ENCODE results near the gene CTIF. TPM values are rescaled to one million over a fixed set of nuclear protein-coding genes. Genes with fewer than 3 reads are reported as not detected.

CTIF gene
- total and polyA plus RNA-seq, 2 donors: 1.7 to 11.3 TPM

DNA sequence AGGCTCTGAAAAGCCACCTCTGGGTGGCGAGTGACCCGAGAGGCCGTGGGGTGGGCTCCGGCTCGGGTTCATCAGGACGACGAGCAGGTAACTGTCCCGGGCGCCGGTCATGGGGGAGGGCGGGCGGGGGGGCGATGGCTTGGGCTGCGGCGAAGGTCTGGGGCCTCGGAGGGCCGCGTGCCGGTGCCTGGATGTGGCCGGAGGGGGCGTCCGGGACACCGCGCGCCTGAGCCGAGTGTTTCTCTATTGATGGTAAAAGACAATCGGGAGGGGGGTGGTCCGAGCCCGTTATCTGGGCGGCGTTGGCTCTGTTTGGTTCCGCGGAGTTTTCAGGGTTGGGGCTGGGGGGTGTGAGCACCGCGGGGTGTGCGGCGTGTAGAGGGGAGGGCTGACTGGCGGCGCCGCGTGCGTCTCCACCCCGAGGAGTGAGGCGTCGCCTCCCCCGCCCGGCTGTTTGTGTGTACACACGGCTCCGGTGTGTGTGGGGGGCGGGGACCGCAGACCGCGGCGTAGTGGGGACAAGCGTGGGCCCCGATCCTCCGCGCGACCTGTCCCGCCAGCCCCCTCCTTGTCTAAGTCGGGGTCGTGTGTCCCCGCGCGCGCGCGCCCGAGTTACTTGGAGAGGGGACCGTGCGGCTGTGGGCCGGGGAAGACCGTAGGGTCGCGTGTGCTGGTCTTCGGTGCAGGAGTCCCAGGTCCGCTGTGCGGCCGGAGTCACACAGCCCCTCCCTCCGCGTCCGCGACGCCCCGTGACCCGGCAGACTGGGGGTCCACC, 1.6 kb downstream of the CTIF start:
- Histone ChIP-seq H3K27ac (ENCODE audit: low read depth in 1 of 2, low read length in 1 of 2) (peak overlapping the region in 1 of 2 donors; percentile 69), H3K9me3 (ENCODE audit: control insufficient read depth in 2 of 2, insufficient read depth in 1 of 2, low read length in 1 of 2) (no peaks in the 10 kb centered on the region), H3K36me3 (ENCODE audit: control insufficient read depth in 2 of 2, insufficient read depth in 2 of 2, low read length in 1 of 2) (no peaks in the 10 kb centered on the region), H3K4me3 (ENCODE audit: low read length in 2 of 2) (peak overlapping the region; percentile 59 to 75), H3K27me3 (ENCODE audit: control insufficient read depth in 2 of 2, insufficient read depth in 1 of 2, low read length in 1 of 2) (peaks cover 36 to 55% of the 10 kb centered on the region in 2 donors), H3K4me1 (ENCODE audit: control insufficient read depth in 2 of 2, insufficient read depth in 2 of 2, low read length in 2 of 2) (peaks cover 6 to 25% of the 10 kb centered on the region in 2 donors)
- WGBS: under 1% methylated on average over 86 of the region's 86 CpGs
- peak in 2 of 9 donors; percentile 31 to 52 for DNase-seq (ENCODE audit: low read depth in 6 of 9, low spot score in 9 of 9)

DNA sequence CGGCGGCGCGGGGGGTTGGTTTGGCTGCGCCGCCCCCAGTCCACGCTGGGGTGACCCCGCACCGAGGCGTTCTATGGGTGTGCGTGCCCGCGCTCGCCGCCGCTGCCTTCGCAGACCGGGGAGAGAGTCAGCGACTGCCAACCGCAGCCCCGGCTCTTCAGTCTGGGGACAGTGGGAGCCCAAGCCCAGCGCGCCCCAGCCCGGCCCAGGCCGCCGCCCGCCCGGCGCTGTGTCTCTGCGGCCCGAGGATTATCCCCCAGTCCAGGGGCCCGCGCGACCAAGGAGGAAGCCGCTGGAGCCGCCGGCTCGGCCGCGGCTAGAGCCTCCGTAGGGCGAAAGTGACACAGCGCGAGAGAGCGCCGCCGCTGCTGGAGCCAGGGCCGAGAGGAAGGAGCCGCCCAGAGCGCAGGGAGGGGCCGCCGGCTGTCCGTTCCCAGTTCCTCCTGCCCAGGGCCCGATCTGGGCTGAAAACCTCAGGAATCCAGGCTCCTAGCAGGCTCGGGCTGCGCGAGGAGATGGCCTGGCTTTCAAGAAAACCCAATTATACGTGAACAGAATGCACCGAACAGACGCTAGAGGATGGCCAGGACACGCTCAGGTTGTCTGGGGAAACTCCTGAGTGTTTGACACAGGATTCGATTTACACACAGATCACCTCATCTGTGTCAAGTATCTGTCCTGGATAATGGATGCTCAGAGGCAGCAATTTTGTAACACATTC, 2.4 kb downstream of the CTIF start:
- H3K9me3 ChIP-seq (ENCODE audit: control insufficient read depth in 2 of 2, insufficient read depth in 1 of 2, low read length in 1 of 2): no peaks in the 10 kb centered on the region
- peaks cover 6 to 32% of the 10 kb centered on the region in 2 donors for H3K4me1 ChIP-seq (ENCODE audit: control insufficient read depth in 2 of 2, insufficient read depth in 2 of 2, low read length in 2 of 2)
- peak overlapping the region; percentile 42 to 75 for H3K4me3 ChIP-seq (ENCODE audit: low read length in 2 of 2)
- peaks cover 36 to 59% of the 10 kb centered on the region in 2 donors for H3K27me3 ChIP-seq (ENCODE audit: control insufficient read depth in 2 of 2, insufficient read depth in 1 of 2, low read length in 1 of 2)
- peak overlapping the region in 1 of 2 donors; percentile 69 for H3K27ac ChIP-seq (ENCODE audit: low read depth in 1 of 2, low read length in 1 of 2)
- peak in 1 of 9 donors; percentile 32 for DNase-seq (ENCODE audit: low read depth in 6 of 9, low spot score in 9 of 9)
- WGBS: 6% methylated on average over 62 of the region's 62 CpGs
- no peaks in the 10 kb centered on the region for H3K36me3 ChIP-seq (ENCODE audit: control insufficient read depth in 2 of 2, insufficient read depth in 2 of 2, low read length in 1 of 2)

DNA sequence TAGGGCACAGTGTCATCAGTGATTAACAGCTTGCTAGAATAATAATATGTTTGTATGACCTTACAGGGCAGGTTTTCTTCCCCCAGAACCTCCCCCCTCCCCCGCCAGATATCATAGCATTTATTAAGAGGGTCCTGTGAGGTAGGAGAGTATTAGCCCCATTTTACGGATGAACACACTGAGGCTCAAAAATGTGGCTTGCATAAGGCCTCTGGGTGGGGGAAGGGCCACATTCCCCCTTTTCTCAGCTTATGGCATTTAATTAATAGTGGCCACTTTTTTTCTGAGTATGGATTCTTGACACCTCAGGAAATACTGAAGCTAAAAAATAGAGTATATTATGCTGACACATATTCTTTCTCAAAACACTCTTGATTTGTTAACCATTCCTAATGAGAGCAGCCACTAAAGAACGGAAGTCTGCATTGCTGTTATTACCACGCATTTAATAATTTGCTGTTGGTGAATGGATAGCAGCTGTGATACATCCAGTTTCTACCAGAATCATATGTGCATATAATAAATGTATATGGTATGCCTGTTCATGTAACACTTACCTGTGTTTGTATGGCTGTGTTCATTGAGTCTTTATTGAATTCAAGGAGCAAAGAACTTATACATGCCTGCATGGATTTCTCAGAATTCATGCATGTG, 3.0 kb downstream of the CTIF start:
- H3K36me3 ChIP-seq (ENCODE audit: control insufficient read depth in 2 of 2, insufficient read depth in 2 of 2, low read length in 1 of 2): no peaks in the 10 kb centered on the region
- H3K27ac ChIP-seq (ENCODE audit: low read depth in 1 of 2, low read length in 1 of 2): no peak overlapping the region
- H3K4me3 ChIP-seq (ENCODE audit: low read length in 2 of 2): no peak overlapping the region
- peaks cover 6 to 32% of the 10 kb centered on the region in 2 donors for H3K4me1 ChIP-seq (ENCODE audit: control insufficient read depth in 2 of 2, insufficient read depth in 2 of 2, low read length in 2 of 2)
- H3K9me3 ChIP-seq (ENCODE audit: control insufficient read depth in 2 of 2, insufficient read depth in 1 of 2, low read length in 1 of 2): no peaks in the 10 kb centered on the region
- peaks cover 36 to 59% of the 10 kb centered on the region in 2 donors for H3K27me3 ChIP-seq (ENCODE audit: control insufficient read depth in 2 of 2, insufficient read depth in 1 of 2, low read length in 1 of 2)
- DNase-seq (ENCODE audit: low read depth in 6 of 9, low spot score in 9 of 9): no peak
- WGBS: 97% methylated on average over 4 of the region's 4 CpGs

DNA sequence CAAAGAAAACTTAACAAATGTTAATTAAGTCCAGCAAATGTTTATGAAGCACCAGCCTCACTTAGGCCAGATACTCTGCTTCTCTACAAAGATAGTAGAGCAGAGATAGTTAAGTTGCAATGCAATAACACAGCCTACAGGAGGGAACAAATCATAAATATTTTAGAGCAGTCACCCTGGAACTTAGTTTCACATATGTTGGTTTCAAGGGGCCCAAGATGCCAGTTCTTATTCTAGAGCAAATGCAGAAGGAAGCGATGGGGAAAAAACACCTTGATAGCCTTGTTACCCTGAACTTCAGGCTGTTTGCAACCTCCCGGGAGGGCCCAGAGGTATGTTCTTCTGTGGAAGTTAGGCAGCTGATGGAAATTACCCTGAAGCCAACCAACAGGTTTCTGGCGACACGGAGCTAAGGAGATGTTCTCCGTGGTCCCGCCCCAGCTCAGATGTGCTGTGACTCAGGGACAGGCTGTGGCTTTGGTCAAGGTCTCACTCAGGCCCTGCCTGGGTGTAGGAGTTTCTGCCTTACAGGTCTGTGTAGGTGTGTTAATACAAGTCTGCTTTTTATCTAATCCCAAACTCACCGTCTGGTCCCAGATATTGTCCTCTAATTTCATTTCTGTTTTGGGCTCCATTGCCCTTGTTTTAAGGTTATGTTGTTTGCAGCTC, 3.8 kb downstream of the CTIF start:
- Histone ChIP-seq H3K36me3 (ENCODE audit: control insufficient read depth in 2 of 2, insufficient read depth in 2 of 2, low read length in 1 of 2) (no peaks in the 10 kb centered on the region), H3K27ac (ENCODE audit: low read depth in 1 of 2, low read length in 1 of 2) (no peak overlapping the region), H3K4me1 (ENCODE audit: control insufficient read depth in 2 of 2, insufficient read depth in 2 of 2, low read length in 2 of 2) (peaks cover 6 to 36% of the 10 kb centered on the region in 2 donors), H3K27me3 (ENCODE audit: control insufficient read depth in 2 of 2, insufficient read depth in 1 of 2, low read length in 1 of 2) (peaks cover 36 to 59% of the 10 kb centered on the region in 2 donors), H3K4me3 (ENCODE audit: low read length in 2 of 2) (no peak overlapping the region), H3K9me3 (ENCODE audit: control insufficient read depth in 2 of 2, insufficient read depth in 1 of 2, low read length in 1 of 2) (no peaks in the 10 kb centered on the region)
- no peak for DNase-seq (ENCODE audit: low read depth in 6 of 9, low spot score in 9 of 9)
- WGBS: 94% methylated on average over 7 of the region's 7 CpGs

DNA sequence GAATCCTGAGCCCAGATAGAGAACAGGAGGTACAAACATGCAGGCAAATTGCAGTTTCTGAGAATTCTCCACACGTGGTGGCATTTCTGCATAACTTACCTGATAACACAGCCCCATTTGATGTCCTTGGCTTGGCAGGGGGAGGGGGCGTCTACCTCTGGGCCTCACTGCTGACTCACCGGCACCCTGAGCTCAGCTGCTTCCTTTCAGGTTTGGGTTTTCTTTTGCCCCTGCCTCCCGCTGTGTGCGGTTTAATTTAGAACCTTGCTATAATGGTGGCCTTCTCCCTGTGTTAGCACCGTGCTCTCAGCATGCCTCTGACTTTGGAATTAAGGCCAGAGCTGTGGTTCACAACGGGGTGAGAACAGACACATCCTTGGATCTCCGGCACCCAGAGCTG, 4.4 kb downstream of the CTIF start:
- 24% methylated on average over 8 of the region's 8 CpGs for WGBS
- H3K27ac ChIP-seq (ENCODE audit: low read depth in 1 of 2, low read length in 1 of 2): no peak overlapping the region
- peaks cover 6 to 41% of the 10 kb centered on the region in 2 donors for H3K4me1 ChIP-seq (ENCODE audit: control insufficient read depth in 2 of 2, insufficient read depth in 2 of 2, low read length in 2 of 2)
- no peak overlapping the region for H3K4me3 ChIP-seq (ENCODE audit: low read length in 2 of 2)
- DNase-seq (ENCODE audit: low read depth in 6 of 9, low spot score in 9 of 9): peak in 1 of 9 donors; percentile 45
- H3K36me3 ChIP-seq (ENCODE audit: control insufficient read depth in 2 of 2, insufficient read depth in 2 of 2, low read length in 1 of 2): no peaks in the 10 kb centered on the region
- H3K9me3 ChIP-seq (ENCODE audit: control insufficient read depth in 2 of 2, insufficient read depth in 1 of 2, low read length in 1 of 2): no peaks in the 10 kb centered on the region
- H3K27me3 ChIP-seq (ENCODE audit: control insufficient read depth in 2 of 2, insufficient read depth in 1 of 2, low read length in 1 of 2): peaks cover 36 to 59% of the 10 kb centered on the region in 2 donors

DNA sequence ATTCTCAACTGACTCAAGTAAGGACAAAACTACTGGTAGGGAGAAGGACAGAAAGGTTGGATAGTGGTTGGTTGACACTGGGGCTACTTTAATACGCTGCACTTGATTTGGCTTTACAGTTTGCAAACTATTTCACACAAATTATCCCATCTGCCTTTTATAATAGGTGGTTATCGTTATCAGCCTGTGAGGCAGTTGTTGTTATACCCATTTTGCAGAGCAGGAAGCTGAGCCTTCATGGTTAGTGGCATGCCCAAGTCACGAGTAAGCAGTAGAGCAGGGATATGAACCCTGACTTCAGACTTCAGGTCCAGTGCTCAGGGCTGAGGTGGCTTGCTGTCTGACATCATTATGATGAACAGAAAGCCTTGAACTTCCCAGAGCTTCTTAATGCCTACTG, 5.3 kb downstream of the CTIF start:
- H3K27ac ChIP-seq (ENCODE audit: low read depth in 1 of 2, low read length in 1 of 2): no peak overlapping the region
- peaks cover 6 to 45% of the 10 kb centered on the region in 2 donors for H3K4me1 ChIP-seq (ENCODE audit: control insufficient read depth in 2 of 2, insufficient read depth in 2 of 2, low read length in 2 of 2)
- 97% methylated on average over 3 of the region's 3 CpGs for WGBS
- no peak for DNase-seq (ENCODE audit: low read depth in 6 of 9, low spot score in 9 of 9)
- H3K9me3 ChIP-seq (ENCODE audit: control insufficient read depth in 2 of 2, insufficient read depth in 1 of 2, low read length in 1 of 2): no peaks in the 10 kb centered on the region
- H3K36me3 ChIP-seq (ENCODE audit: control insufficient read depth in 2 of 2, insufficient read depth in 2 of 2, low read length in 1 of 2): no peaks in the 10 kb centered on the region
- H3K4me3 ChIP-seq (ENCODE audit: low read length in 2 of 2): no peak overlapping the region
- H3K27me3 ChIP-seq (ENCODE audit: control insufficient read depth in 2 of 2, insufficient read depth in 1 of 2, low read length in 1 of 2): peaks cover 36 to 53% of the 10 kb centered on the region in 2 donors

DNA sequence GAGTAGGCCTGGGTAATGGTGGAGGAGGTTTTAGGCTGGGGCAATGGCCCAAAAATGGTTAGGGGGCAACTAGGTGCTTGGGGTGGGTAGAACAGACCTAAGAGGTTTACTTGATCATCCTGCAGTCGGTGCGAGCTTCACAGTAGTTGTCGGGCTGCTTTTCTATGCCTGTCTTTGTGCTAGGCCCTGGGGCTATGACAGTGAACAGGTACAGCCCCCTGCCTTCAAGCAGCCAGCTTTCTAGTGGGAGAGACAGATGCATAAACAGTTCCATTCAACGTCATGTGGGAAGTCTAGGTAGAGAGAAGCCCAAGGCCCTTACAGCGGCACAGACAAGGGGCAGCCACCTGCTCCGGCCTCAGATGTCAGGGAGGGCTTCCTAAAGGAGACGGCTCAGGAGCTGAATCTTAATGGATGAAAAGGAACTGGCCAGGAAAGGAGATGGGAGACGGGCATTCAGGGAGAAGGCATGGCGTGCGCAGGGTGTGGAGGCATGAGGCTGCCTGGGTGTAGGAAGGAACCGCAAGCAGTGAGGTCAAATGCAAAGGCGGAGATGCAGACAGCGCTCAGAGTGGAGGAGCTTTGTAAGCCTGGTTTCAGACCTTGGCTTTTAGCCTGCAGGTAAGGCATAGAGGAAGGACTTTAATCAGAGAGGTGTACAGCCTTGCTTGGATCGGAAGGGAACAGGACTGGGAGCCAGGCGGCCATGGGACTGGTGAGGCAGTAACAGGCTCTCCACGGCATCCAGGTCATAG, 6.0 kb downstream of the CTIF start:
- H3K4me1 ChIP-seq (ENCODE audit: control insufficient read depth in 2 of 2, insufficient read depth in 2 of 2, low read length in 2 of 2): peaks cover 6 to 40% of the 10 kb centered on the region in 2 donors
- no peak overlapping the region for H3K4me3 ChIP-seq (ENCODE audit: low read length in 2 of 2)
- no peaks in the 10 kb centered on the region for H3K36me3 ChIP-seq (ENCODE audit: control insufficient read depth in 2 of 2, insufficient read depth in 2 of 2, low read length in 1 of 2)
- DNase-seq (ENCODE audit: low read depth in 6 of 9, low spot score in 9 of 9): no peak
- 96% methylated on average over 16 of the region's 16 CpGs for WGBS
- no peak overlapping the region for H3K27ac ChIP-seq (ENCODE audit: low read depth in 1 of 2, low read length in 1 of 2)
- H3K27me3 ChIP-seq (ENCODE audit: control insufficient read depth in 2 of 2, insufficient read depth in 1 of 2, low read length in 1 of 2): peaks cover 29 to 46% of the 10 kb centered on the region in 2 donors
- no peaks in the 10 kb centered on the region for H3K9me3 ChIP-seq (ENCODE audit: control insufficient read depth in 2 of 2, insufficient read depth in 1 of 2, low read length in 1 of 2)

DNA sequence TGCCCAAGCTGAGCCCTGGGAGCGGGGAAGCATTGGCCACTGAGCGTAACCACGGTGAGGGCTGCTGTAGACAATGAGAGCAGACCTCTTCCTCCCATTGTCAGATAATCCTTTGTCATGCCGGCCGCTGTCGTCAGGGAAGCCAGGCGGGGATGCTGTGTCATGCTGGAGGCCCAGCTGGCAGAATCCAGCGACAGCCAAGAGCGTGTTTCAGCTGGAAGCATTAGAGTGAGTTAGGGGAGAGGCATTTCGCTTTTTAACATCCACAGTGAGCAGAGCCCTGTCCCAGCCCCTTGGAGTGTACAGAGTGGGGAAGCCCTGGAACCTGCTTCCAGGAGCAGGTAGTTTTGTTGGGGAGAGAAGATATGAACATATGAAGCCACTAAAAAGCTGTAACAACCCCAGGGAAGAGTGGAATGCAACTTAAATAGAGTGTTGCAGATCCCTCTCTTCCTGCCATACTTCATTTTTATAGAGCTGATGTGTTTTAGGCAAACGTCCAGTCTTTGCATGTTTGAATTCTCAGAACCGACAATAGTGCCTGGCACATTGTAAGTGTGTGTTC, 7.0 kb downstream of the CTIF start:
- Histone ChIP-seq H3K27me3 (ENCODE audit: control insufficient read depth in 2 of 2, insufficient read depth in 1 of 2, low read length in 1 of 2) (peaks cover 19 to 36% of the 10 kb centered on the region in 2 donors), H3K4me3 (ENCODE audit: low read length in 2 of 2) (no peak overlapping the region), H3K9me3 (ENCODE audit: control insufficient read depth in 2 of 2, insufficient read depth in 1 of 2, low read length in 1 of 2) (no peaks in the 10 kb centered on the region), H3K27ac (ENCODE audit: low read depth in 1 of 2, low read length in 1 of 2) (peak overlapping the region; percentile 2 to 62), H3K36me3 (ENCODE audit: control insufficient read depth in 2 of 2, insufficient read depth in 2 of 2, low read length in 1 of 2) (no peaks in the 10 kb centered on the region), H3K4me1 (ENCODE audit: control insufficient read depth in 2 of 2, insufficient read depth in 2 of 2, low read length in 2 of 2) (peaks cover 0 to 33% of the 10 kb centered on the region in 2 donors)
- DNase-seq (ENCODE audit: low read depth in 6 of 9, low spot score in 9 of 9): peak in 1 of 9 donors; percentile 16
- WGBS: 35% methylated on average over 12 of the region's 12 CpGs

All from thymus (tissue), 11 donors.